Mammary epithelial cell (primary cell): ENCODE results near the gene TMEM132C.

ENCODE experiments used
- CTCF ChIP-seq, 2 donors: IDR thresholded peaks in 1 of 2; conservative IDR thresholded peaks in 1 of 2; 2 replicates each; pipeline ENCODE4 v1.5.1; 2011 to 2012; ENCODE audit warnings: inconsistent platforms in 2 of 2, low read length in 2 of 2, mild to moderate bottlenecking in 2 of 2, control low read depth in 1 of 2, low read depth in 1 of 2; ENCODE audit not compliant: insufficient read depth in 1 of 2; ENCODE audit errors: extremely low read depth in 1 of 2
- EZH2 ChIP-seq: IDR thresholded peaks from 2 replicates; pipeline ENCODE4 v1.6.1; 2012; ENCODE audit warnings: low read length, inconsistent platforms, borderline replicate concordance

GRCh38 chr12:128361400-128361995, 94.5 kb downstream of the TMEM132C start:
- TF ChIP-seq CTCF (conservative IDR thresholded peaks at IDR 0.05 in 1 of 2, IDR thresholded peaks at IDR 0.05 in 1 of 2; ENCODE audit: extremely low read depth in 1 of 2, insufficient read depth in 1 of 2, low read depth in 1 of 2, low read length in 2 of 2) (no peak), EZH2 (no peak)
